Uterus (tissue), 4 donors: Measurements from ENCODE around the gene SCUBE1. TPM values are rescaled to one million over a fixed set of nuclear protein-coding genes. Genes with fewer than 3 reads are reported as not detected.

ENCODE experiments used
- DNase-seq, 2 donors: peaks; one replicate each; pipeline ENCODE4 v3.0.0-alpha.2; 2019 to 2020
- H3K27ac ChIP-seq, 2 donors: fragments of 200-600 bp; sonication (generic); 1 replicate in 1 of 2; 2 replicates in 1 of 2; pipeline ENCODE4 v1.5.1; 2016 to 2018
- H3K27me3 ChIP-seq, 2 donors: fragments of 200-600 bp; sonication (generic); one replicate each; pipeline ENCODE4 v1.5.1; 2018 to 2019; ENCODE audit warnings: control low read depth in 1 of 2
- H3K36me3 ChIP-seq, 2 donors: fragments of 200-600 bp; sonication (generic); one replicate each; pipeline ENCODE4 v1.5.1; 2019; ENCODE audit warnings: control low read depth in 1 of 2
- H3K4me1 ChIP-seq, 2 donors: fragments of 200-600 bp; sonication (generic); one replicate each; pipeline ENCODE4 v1.5.1; 2018 to 2019; ENCODE audit warnings: control low read depth in 1 of 2
- H3K4me3 ChIP-seq, 2 donors: fragments of 200-600 bp; sonication (generic); 1 replicate in 1 of 2; 2 replicates in 1 of 2; pipeline ENCODE4 v1.5.1; 2018 to 2019; ENCODE audit warnings: mild to moderate bottlenecking in 1 of 2
- H3K9me3 ChIP-seq, 2 donors: fragments of 200-600 bp; sonication (generic); one replicate each; pipeline ENCODE4 v1.5.1; 2019; ENCODE audit warnings: control low read depth in 1 of 2
- POLR2A ChIP-seq, 2 donors: fragments of 450-650 bp; IDR thresholded peaks; one replicate each; pipeline ENCODE4 v1.6.1; 2016; ENCODE audit warnings: antibody characterized with exemption in 2 of 2, mild to moderate bottlenecking in 1 of 2, moderate library complexity in 1 of 2
- intact Hi-C: fragments of 100-400 bp; cut with DNase I; formaldehyde crosslinking; loops from one replicate; pipeline ENCODE4 v1.15.1; 2023; ENCODE audit warnings: low total_unique reads
- total RNA-seq, 4 donors: library from RNA; depleted of rRNA in 3 of 4; stranded (reverse); fragments of >200 nt in 3 of 4; gene quantifications; one replicate each; pipeline versions ENCODE4 v1.1.0 to v1.2.4, GENCODE V29; 2014 to 2023
- TF ChIP-seq, protein P1 (sequence below), 4 experiments: fragments of 200-600 bp in 2 of 4; fragments of 450-650 bp in 2 of 4; sonication (generic) in 2 of 4; IDR thresholded peaks; one replicate each; pipeline ENCODE4 v1.5.1; 2016 to 2019; ENCODE audit warnings: antibody characterized with exemption in 4 of 4, mild to moderate bottlenecking in 2 of 4, moderate library complexity in 1 of 4
- donor health status: DM: yes; HTN: yes; CAD: no.

SCUBE1 gene
- total RNA-seq, 4 donors from 2014 or later = 0.14 to 1.7 (median 0.26) TPM; not detected in 1

DNA sequence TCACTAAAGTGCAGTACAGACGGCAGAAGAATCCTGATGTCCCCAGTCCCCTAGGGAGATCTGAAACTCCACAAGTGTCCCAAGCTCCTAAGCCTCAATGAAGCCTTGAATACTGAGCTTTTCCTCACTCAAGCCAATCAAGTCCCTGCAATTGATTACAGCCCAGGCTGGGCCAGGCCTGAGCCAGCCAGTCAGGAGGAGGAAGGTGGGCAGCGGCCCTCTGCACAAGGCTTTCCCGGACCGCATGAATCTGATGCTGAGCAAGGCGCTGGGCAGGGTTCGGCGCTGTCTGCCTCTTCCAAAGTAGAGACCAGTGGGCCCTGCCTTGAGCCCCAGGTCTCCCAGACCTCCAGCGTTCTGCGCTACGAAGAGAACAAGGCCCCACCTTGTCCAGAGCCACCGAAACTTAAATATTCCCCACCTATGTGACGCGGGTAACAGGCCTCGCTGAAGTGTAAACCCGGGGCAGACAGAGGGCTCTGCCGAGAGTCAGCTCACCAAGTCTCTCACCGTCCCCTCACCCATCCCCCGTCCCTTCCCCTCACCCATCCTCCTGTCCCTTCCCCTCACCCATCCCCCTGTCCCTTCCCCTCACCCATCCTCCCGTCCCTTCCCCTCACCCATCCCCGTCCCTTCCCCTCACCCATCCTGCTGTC is 63.2 kb downstream of the SCUBE1 start:
- H3K27me3 ChIP-seq = no peaks in the 10 kb centered on the region
- H3K36me3 ChIP-seq = no peaks in the 10 kb centered on the region
- no peak for DNase-seq
- no peaks in the 10 kb centered on the region for H3K4me1 ChIP-seq
- intact Hi-C loops = loop anchor here (10.0 kb wide), 1 partner anchor 105 kb away; no protein-coding TSS in a partner anchor
- no peaks in the 10 kb centered on the region for H3K9me3 ChIP-seq
- H3K27ac ChIP-seq = no peak overlapping the region
- H3K4me3 ChIP-seq = no peak overlapping the region
- TF ChIP-seq POLR2A (IDR thresholded peaks at IDR 0.05) = no peak
- TF ChIP-seq, protein P1, sequence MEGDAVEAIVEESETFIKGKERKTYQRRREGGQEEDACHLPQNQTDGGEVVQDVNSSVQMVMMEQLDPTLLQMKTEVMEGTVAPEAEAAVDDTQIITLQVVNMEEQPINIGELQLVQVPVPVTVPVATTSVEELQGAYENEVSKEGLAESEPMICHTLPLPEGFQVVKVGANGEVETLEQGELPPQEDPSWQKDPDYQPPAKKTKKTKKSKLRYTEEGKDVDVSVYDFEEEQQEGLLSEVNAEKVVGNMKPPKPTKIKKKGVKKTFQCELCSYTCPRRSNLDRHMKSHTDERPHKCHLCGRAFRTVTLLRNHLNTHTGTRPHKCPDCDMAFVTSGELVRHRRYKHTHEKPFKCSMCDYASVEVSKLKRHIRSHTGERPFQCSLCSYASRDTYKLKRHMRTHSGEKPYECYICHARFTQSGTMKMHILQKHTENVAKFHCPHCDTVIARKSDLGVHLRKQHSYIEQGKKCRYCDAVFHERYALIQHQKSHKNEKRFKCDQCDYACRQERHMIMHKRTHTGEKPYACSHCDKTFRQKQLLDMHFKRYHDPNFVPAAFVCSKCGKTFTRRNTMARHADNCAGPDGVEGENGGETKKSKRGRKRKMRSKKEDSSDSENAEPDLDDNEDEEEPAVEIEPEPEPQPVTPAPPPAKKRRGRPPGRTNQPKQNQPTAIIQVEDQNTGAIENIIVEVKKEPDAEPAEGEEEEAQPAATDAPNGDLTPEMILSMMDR (IDR thresholded peaks at IDR 0.05) = no peak

DNA sequence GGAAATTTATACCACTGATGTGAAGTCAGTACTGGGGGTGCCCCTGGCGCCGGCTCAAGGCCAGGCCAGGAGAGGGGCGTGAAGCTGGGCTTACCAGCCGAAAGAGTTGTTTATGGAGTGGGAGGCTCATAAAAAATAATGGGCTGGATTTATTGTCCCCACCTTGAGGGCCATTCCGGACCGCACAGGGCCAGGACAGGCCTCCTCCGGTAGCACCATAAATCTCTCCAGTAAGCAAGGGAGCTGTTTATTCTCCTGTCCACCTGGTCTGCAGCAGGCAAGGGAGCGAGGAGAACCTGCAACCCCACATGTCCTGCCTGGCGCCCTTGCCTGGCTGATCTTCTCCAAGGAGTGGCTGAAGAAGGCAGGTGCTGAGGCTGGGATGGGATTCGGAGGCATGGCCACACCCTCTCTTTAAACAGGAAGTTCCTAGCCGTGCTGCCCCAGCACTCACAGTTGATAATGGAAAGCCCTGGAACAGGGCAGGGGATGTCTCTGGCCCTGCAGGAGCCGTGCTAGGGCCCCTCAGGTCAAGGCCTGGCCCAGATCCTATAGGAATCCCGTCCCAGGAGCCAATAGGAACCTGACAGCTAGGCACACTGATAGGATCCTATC is 65.1 kb downstream of the SCUBE1 start:
- no peaks in the 10 kb centered on the region for H3K27me3 ChIP-seq
- H3K36me3 ChIP-seq = no peaks in the 10 kb centered on the region
- no peak overlapping the region for H3K4me3 ChIP-seq
- no peak for TF ChIP-seq POLR2A (IDR thresholded peaks at IDR 0.05)
- TF ChIP-seq, protein P1 (IDR thresholded peaks at IDR 0.05) = no peak
- no peak for DNase-seq
- H3K27ac ChIP-seq = no peak overlapping the region
- H3K9me3 ChIP-seq = no peaks in the 10 kb centered on the region
- no peaks in the 10 kb centered on the region for H3K4me1 ChIP-seq
- intact Hi-C loops = loop anchor here (10.0 kb wide), 1 partner anchor 107 kb away; no protein-coding TSS in a partner anchor

DNA sequence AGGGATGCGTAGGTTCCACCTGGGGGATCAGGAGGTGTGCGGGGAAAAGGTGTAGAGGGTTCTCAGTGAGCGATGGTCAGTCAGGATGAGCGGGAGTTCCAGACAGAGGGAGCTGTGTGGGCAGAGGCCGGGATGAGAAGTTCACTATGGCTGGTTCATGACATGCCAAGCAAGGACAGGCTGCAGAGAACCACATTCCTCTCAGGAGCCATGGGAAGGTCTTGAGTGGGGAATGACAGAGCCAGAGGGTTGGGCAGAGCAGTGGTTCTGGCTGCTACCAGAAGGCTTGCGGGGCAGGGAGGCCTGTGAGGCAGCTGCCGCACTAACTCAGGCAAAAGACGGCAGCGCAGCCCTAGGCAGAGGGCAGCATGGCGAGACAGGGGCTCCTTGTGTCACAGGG is 66.1 kb downstream of the SCUBE1 start:
- Histone ChIP-seq H3K4me1 (no peaks in the 10 kb centered on the region), H3K4me3 (no peak overlapping the region), H3K36me3 (no peaks in the 10 kb centered on the region), H3K27ac (no peak overlapping the region), H3K9me3 (no peaks in the 10 kb centered on the region), H3K27me3 (no peaks in the 10 kb centered on the region)
- no peak for DNase-seq
- TF ChIP-seq, protein P1 (IDR thresholded peaks at IDR 0.05) = no peak
- no peak for TF ChIP-seq POLR2A (IDR thresholded peaks at IDR 0.05)
- intact Hi-C loops = loop anchor here (10.0 kb wide), 1 partner anchor 108 kb away; no protein-coding TSS in a partner anchor

DNA sequence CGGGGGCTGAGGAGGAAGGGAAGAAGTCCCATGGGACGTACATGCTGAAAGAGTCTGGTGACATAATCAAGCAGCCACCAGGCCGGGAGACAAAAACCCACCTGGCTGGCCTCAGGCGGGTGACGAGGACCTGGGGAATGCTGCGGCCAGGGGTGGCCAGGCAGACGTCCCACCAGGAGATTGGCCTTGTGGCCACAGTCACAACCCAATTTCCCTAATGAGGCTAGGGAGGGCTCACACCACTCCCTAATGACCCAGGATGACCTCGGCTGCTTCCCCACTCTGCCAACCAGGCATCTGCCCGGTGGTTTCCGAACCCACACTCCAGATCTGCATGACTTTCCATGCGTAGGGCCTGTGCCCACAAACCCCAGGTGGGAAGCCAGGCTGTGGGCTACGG is 66.9 kb downstream of the SCUBE1 start:
- no peak for TF ChIP-seq POLR2A (IDR thresholded peaks at IDR 0.05)
- TF ChIP-seq, protein P1 (IDR thresholded peaks at IDR 0.05) = no peak
- intact Hi-C loops = loop anchor here (10.0 kb wide), 1 partner anchor 108 kb away; no protein-coding TSS in a partner anchor

More for the DNA sequence above, 66.9 kb downstream of the SCUBE1 start:
- Histone ChIP-seq H3K27ac (no peak overlapping the region), H3K4me1 (no peaks in the 10 kb centered on the region), H3K9me3 (no peaks in the 10 kb centered on the region), H3K27me3 (no peaks in the 10 kb centered on the region), H3K4me3 (no peak overlapping the region), H3K36me3 (no peaks in the 10 kb centered on the region)
- DNase-seq = no peak
